HL-60 (cell line): Measurements from ENCODE around the gene AFF2.

Source experiments
- GABPA ChIP-seq: IDR thresholded peaks from 2 replicates; pipeline ENCODE4 v1.6.1; 2012; ENCODE audit warnings: low read depth
- POLR2AphosphoS5 ChIP-seq: IDR thresholded peaks from 2 replicates; pipeline ENCODE4 v1.6.1; 2012; ENCODE audit warnings: low read depth
- TF ChIP-seq, protein P1 (sequence below): IDR thresholded peaks from one replicate; pipeline ENCODE4 v1.5.1; 2011; ENCODE audit warnings: low read length, control low read depth, inconsistent platforms; ENCODE audit not compliant: insufficient read depth
- TF ChIP-seq, protein P2 (sequence below): IDR thresholded peaks from 2 replicates; pipeline ENCODE4 v1.6.1; 2012; ENCODE audit warnings: low read depth; ENCODE audit not compliant: insufficient replicate concordance

DNA sequence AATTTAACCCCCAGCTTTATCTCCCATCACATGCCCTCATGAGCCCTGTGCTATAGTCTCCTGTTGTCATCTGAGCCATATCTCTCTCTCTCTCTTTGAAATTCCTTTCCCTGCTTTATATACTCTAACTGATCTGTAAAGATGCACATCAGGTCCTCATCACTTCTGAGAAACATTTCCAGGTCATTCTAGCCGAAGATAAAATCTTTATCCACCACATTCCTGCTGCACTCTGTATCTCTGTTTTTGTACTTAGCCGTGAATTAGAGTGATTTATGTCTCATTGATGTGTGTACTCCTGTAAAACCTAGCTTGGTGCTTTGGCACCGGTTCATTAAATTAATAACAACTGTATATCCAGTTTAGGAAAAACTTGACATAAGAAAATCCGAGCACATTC, 113.2 kb downstream of the AFF2 start:
- TF ChIP-seq, protein P1, sequence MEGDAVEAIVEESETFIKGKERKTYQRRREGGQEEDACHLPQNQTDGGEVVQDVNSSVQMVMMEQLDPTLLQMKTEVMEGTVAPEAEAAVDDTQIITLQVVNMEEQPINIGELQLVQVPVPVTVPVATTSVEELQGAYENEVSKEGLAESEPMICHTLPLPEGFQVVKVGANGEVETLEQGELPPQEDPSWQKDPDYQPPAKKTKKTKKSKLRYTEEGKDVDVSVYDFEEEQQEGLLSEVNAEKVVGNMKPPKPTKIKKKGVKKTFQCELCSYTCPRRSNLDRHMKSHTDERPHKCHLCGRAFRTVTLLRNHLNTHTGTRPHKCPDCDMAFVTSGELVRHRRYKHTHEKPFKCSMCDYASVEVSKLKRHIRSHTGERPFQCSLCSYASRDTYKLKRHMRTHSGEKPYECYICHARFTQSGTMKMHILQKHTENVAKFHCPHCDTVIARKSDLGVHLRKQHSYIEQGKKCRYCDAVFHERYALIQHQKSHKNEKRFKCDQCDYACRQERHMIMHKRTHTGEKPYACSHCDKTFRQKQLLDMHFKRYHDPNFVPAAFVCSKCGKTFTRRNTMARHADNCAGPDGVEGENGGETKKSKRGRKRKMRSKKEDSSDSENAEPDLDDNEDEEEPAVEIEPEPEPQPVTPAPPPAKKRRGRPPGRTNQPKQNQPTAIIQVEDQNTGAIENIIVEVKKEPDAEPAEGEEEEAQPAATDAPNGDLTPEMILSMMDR, result no peak
- no peak for TF ChIP-seq POLR2AphosphoS5
- TF ChIP-seq, protein P2, sequence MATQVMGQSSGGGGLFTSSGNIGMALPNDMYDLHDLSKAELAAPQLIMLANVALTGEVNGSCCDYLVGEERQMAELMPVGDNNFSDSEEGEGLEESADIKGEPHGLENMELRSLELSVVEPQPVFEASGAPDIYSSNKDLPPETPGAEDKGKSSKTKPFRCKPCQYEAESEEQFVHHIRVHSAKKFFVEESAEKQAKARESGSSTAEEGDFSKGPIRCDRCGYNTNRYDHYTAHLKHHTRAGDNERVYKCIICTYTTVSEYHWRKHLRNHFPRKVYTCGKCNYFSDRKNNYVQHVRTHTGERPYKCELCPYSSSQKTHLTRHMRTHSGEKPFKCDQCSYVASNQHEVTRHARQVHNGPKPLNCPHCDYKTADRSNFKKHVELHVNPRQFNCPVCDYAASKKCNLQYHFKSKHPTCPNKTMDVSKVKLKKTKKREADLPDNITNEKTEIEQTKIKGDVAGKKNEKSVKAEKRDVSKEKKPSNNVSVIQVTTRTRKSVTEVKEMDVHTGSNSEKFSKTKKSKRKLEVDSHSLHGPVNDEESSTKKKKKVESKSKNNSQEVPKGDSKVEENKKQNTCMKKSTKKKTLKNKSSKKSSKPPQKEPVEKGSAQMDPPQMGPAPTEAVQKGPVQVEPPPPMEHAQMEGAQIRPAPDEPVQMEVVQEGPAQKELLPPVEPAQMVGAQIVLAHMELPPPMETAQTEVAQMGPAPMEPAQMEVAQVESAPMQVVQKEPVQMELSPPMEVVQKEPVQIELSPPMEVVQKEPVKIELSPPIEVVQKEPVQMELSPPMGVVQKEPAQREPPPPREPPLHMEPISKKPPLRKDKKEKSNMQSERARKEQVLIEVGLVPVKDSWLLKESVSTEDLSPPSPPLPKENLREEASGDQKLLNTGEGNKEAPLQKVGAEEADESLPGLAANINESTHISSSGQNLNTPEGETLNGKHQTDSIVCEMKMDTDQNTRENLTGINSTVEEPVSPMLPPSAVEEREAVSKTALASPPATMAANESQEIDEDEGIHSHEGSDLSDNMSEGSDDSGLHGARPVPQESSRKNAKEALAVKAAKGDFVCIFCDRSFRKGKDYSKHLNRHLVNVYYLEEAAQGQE, result no peak
- TF ChIP-seq GABPA, result no peak
